ENCODE measurements around the gene TENM4.

GRCh38 chr11:78828676-78829075, 612.2 kb downstream of the TENM4 start:
- no peak for TF ChIP-seq CTCF (IDR thresholded peaks at IDR 0.05)
- no peak for TF ChIP-seq POLR2A (IDR thresholded peaks at IDR 0.05)
